ENCODE results near the gene SLCO2A1. TPM values are rescaled to one million over a fixed set of nuclear protein-coding genes. Genes with fewer than 3 reads are reported as not detected.
A peak's percentile ranks its signal among the peaks of the same experiment; 100 is the strongest.

The SLCO2A1 gene
- polyA plus RNA-seq, 10 donors = 0.88 to 6.6 (median 1.2) TPM

- DNase-seq = no peak
Measured at GRCh38 chr3:133983126-133983525, 46.6 kb downstream of the SLCO2A1 start.

GRCh38 chr3:133980550-133980949 is 49.2 kb downstream of the SLCO2A1 start:
- DNase-seq = no peak

GRCh38 chr3:133980035-133980434 is 49.7 kb downstream of the SLCO2A1 start:
- no peak for DNase-seq

- DNase-seq = no peak
Measured at GRCh38 chr3:133979553-133979952, 50.2 kb downstream of the SLCO2A1 start.

GRCh38 chr3:133977568-133977967 is 52.2 kb downstream of the SLCO2A1 start:
- no peak for DNase-seq

GRCh38 chr3:133973249-133973980 is 56.3 kb downstream of the SLCO2A1 start:
- no peak for DNase-seq

GRCh38 chr3:133972156-133972555 is 57.6 kb downstream of the SLCO2A1 start:
- DNase-seq = no peak

GRCh38 chr3:133970916-133971315 is 58.8 kb downstream of the SLCO2A1 start:
- no peak for DNase-seq

- DNase-seq = no peak
Measured at GRCh38 chr3:133970339-133970738, 59.4 kb downstream of the SLCO2A1 start.

GRCh38 chr3:133967992-133968892 is 61.5 kb downstream of the SLCO2A1 start:
- no peak for DNase-seq

- no peak for DNase-seq
Measured at GRCh38 chr3:133966954-133967353, 62.8 kb downstream of the SLCO2A1 start.

GRCh38 chr3:133965906-133966305 is 63.8 kb downstream of the SLCO2A1 start:
- DNase-seq = no peak

- peak in 1 of 3 donors; percentile 53 for DNase-seq
Measured at GRCh38 chr3:133965013-133965570, 64.6 kb downstream of the SLCO2A1 start.

GRCh38 chr3:133964547-133964946 is 65.2 kb downstream of the SLCO2A1 start:
- DNase-seq = no peak

GRCh38 chr3:133963657-133964396 is 65.9 kb downstream of the SLCO2A1 start:
- no peak for DNase-seq

GRCh38 chr3:133962849-133963248 is 66.9 kb downstream of the SLCO2A1 start:
- DNase-seq = peak in 1 of 3 donors; percentile 59

GRCh38 chr3:133958071-133958805 is 71.5 kb downstream of the SLCO2A1 start:
- DNase-seq = peak in 1 of 3 donors; percentile 29

- no peak for DNase-seq
Measured at GRCh38 chr3:133956982-133957381, 72.7 kb downstream of the SLCO2A1 start.

- DNase-seq = peak in 1 of 3 donors; percentile 45
Measured at GRCh38 chr3:133956353-133956752, 73.4 kb downstream of the SLCO2A1 start.

GRCh38 chr3:133955892-133956291 is 73.8 kb downstream of the SLCO2A1 start:
- no peak for DNase-seq

- DNase-seq = no peak
Measured at GRCh38 chr3:133954717-133955360, 74.9 kb downstream of the SLCO2A1 start.

Measured in muscle of back (tissue), 11 donors.